MG63 (cell line): ENCODE data around the gene TMEM242. TPM values are rescaled to one million over a fixed set of nuclear protein-coding genes. Genes with fewer than 3 reads are reported as not detected.

Experiments
- DNase-seq: peaks from one replicate; pipeline ENCODE4 v3.0.0-alpha.2; 2020
- H3K27me3 ChIP-seq: fragments of 250-450 bp; sonication (Bioruptor Pico); 2 replicates; pipeline ENCODE4 v1.5.1; 2020; ENCODE audit warnings: mild to moderate bottlenecking, moderate library complexity
- H3K36me3 ChIP-seq: fragments of 250-450 bp; sonication (Bioruptor Pico); 2 replicates; pipeline ENCODE4 v1.5.1; 2020; ENCODE audit warnings: mild to moderate bottlenecking, moderate library complexity
- H3K4me3 ChIP-seq: fragments of 250-450 bp; sonication (Bioruptor Pico); 2 replicates; pipeline ENCODE4 v1.5.1; 2020; ENCODE audit warnings: mild to moderate bottlenecking, moderate library complexity
- H3K9me3 ChIP-seq: fragments of 250-450 bp; sonication (Bioruptor Pico); 2 replicates; pipeline ENCODE4 v1.5.1; 2020; ENCODE audit warnings: mild to moderate bottlenecking, moderate library complexity
- total RNA-seq: library from RNA; depleted of rRNA; stranded (reverse); fragments of >200 nt; shearing (Covaris generic); gene quantifications from 2 replicates; pipeline ENCODE4 v1.2.3, GENCODE V29; 2014; ENCODE audit warnings: low replicate concordance

Gene TMEM242
- total RNA-seq, 1 experiment from 2014 or later = 6.0 TPM

GRCh38 chr6:157283900-157284737, 39.2 kb downstream of the TMEM242 start:
- H3K4me3 ChIP-seq = no peak overlapping the region
- no peaks in the 10 kb centered on the region for H3K36me3 ChIP-seq
- no peak for DNase-seq
- no peaks in the 10 kb centered on the region for H3K9me3 ChIP-seq
- H3K27me3 ChIP-seq = no peaks in the 10 kb centered on the region

- no peaks in the 10 kb centered on the region for H3K36me3 ChIP-seq
- no peak for DNase-seq
- no peaks in the 10 kb centered on the region for H3K9me3 ChIP-seq
- H3K27me3 ChIP-seq = no peaks in the 10 kb centered on the region
- no peak overlapping the region for H3K4me3 ChIP-seq
These were observed 39.9 kb downstream of the TMEM242 start for GRCh38 chr6:157283330-157283898.

DNA sequence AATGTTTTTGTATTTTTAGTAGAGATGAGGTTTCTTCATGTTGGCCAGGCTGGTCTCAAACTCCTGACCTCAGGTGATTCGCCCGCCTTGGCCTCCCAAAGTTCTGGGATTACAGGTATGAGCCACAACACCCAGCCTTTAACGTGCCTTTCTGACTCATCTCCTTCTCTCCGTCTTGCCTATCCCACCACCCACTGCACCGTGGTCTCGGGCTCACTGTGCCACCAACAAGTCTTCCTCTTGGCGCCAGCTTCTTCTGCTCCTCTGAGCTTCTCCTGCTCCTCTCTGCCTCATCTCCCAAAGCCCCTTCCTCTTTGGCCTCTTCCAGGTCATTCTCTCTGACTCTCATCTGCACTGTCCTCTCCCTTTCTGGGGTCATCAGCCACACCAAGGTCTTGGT, 41.0 kb downstream of the TMEM242 start:
- Histone ChIP-seq H3K27me3 (no peaks in the 10 kb centered on the region), H3K36me3 (no peaks in the 10 kb centered on the region), H3K4me3 (no peak overlapping the region), H3K9me3 (no peaks in the 10 kb centered on the region)
- no peak for DNase-seq

GRCh38 chr6:157281570-157281969, 41.7 kb downstream of the TMEM242 start:
- no peaks in the 10 kb centered on the region for H3K9me3 ChIP-seq
- peak; percentile 35 for DNase-seq
- H3K27me3 ChIP-seq = no peaks in the 10 kb centered on the region
- no peaks in the 10 kb centered on the region for H3K36me3 ChIP-seq
- H3K4me3 ChIP-seq = no peak overlapping the region

- Histone ChIP-seq H3K27me3 (no peaks in the 10 kb centered on the region), H3K36me3 (no peaks in the 10 kb centered on the region), H3K4me3 (no peak overlapping the region), H3K9me3 (no peaks in the 10 kb centered on the region)
- no peak for DNase-seq
These were observed 42.4 kb downstream of the TMEM242 start for GRCh38 chr6:157280947-157281346.

DNA sequence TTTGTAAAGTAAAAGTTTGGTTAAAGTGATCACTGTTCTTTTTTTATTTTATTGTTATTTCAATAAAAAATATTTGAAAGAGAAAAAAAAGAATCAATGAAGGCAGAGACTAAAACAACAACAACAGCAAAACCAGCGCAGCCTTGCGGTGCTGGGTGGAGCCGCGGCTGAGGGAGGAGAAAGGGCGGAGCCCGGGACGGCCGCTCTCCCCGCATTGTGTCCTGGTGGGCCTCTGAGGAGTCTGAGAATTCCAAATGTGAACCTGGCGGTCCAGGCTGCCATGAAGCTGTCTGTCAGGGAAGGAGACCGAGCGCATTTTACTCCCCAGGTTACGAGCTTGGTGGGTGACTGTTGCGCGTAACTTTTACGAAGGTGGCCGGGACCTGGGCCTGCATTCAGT, 43.2 kb downstream of the TMEM242 start:
- no peak overlapping the region for H3K4me3 ChIP-seq
- no peaks in the 10 kb centered on the region for H3K9me3 ChIP-seq
- DNase-seq = no peak

DNA sequence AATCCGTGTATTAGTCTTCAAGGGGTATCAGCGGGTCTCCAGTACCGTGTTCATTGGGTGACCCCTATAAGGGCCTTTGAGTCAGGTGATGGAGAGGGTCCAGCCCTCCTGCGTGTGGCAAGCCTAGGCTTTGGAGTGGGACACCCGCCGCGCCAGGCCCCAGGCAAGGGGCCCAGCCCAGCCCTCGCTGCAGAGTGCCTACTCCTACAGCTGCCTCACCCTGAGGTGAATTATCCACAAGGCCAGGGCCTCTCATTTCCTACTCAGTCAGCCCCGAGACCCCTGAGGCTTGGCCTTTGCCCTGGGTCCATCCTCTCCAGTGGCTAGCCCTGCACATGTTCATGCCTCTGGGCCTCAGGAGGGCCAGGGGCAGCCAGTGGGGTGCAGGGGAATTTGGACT, 45.1 kb downstream of the TMEM242 start:
- DNase-seq = no peak
- Histone ChIP-seq H3K9me3 (no peaks in the 10 kb centered on the region), H3K27me3 (no peaks in the 10 kb centered on the region), H3K36me3 (no peaks in the 10 kb centered on the region), H3K4me3 (no peak overlapping the region)

More for the DNA sequence above, 43.2 kb downstream of the TMEM242 start:
- H3K36me3 ChIP-seq = no peaks in the 10 kb centered on the region
- no peaks in the 10 kb centered on the region for H3K27me3 ChIP-seq

DNA sequence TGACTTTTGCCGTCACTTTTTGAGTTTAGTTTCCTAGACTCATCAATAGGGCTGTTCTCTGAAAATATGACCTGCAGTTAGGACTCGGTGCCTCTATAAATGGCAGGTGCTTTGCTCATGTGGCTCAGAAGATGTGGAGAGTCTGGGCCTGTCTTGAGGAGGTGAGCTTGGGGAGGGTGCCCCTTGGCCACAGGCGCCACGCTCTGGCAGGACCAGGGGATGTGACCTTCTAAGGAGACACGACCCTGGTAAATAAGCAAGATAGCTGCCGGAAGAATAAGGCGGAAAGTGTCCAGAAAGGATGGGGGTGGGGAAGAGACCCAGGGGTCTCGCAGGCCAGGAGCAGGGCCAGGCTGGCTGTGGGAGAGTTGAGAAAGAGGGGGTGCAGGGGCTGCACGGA, 46.6 kb downstream of the TMEM242 start:
- H3K4me3 ChIP-seq = no peak overlapping the region

DNA sequence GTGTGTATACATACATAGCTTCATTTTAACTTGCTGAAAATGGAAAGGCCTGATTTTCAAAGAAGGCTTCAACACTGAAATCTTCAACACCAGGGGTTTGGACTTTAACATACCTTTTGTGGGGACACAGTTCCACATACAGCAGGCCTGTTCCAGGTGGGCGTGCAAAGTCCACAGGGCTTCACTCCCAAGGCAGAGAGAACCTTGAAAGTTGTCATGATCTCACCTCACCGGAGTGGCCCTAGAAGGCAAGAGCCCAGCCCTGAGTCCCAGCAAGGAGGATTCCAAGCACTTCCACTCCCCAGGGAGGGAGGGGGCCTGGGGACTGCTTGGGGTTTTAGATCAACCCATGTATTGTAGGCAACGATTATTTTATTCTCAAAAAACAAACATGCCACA, 47.2 kb downstream of the TMEM242 start:
- Histone ChIP-seq H3K27me3 (no peaks in the 10 kb centered on the region), H3K9me3 (no peaks in the 10 kb centered on the region), H3K36me3 (no peaks in the 10 kb centered on the region), H3K4me3 (no peak overlapping the region)
- DNase-seq = no peak

More for the DNA sequence above, 46.6 kb downstream of the TMEM242 start:
- H3K36me3 ChIP-seq = no peaks in the 10 kb centered on the region
- no peaks in the 10 kb centered on the region for H3K27me3 ChIP-seq
- no peak for DNase-seq
- H3K9me3 ChIP-seq = no peaks in the 10 kb centered on the region

GRCh38 chr6:157274471-157275226, 48.7 kb downstream of the TMEM242 start:
- no peaks in the 10 kb centered on the region for H3K27me3 ChIP-seq
- no peaks in the 10 kb centered on the region for H3K9me3 ChIP-seq
- H3K4me3 ChIP-seq = peak overlapping the region; percentile 55
- peak; percentile 67 for DNase-seq
- no peaks in the 10 kb centered on the region for H3K36me3 ChIP-seq

DNA sequence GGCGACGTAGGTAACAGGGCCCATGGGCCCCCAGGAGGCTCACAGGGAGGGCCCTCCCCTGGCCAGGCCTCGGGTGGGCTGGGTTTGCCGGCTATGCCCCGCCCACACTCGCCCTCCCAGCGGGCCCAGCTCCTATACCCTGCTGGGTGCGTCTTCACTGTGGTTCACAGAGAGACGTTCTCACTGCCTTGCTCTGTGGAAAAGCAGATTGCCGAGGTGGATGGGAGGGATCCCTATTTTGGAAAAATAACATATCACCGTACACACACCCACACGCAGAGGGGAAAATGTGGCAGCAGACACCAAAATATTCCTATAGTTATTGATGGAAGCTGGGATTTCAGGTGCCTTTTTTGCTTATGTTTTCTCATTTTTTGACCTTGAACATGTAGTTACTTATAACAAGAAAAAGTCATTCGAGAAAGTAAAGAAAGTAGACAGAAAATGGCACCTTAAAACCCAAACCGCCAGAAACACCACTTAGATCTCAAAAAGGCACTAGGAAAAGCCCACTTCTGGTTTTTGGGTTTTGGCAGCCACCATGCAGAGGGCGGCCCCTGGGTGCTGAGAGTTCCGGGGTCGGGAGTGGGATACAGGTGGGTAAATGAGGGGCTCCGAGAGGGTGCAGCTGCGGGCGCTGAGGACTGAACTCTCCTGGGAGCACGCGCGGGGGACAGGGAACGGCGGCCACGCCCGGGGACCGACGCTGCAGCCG, 49.4 kb downstream of the TMEM242 start:
- H3K4me3 ChIP-seq = peak overlapping the region; percentile 55
- no peaks in the 10 kb centered on the region for H3K36me3 ChIP-seq
- no peaks in the 10 kb centered on the region for H3K9me3 ChIP-seq
- peak; percentile 38 for DNase-seq
- no peaks in the 10 kb centered on the region for H3K27me3 ChIP-seq

DNA sequence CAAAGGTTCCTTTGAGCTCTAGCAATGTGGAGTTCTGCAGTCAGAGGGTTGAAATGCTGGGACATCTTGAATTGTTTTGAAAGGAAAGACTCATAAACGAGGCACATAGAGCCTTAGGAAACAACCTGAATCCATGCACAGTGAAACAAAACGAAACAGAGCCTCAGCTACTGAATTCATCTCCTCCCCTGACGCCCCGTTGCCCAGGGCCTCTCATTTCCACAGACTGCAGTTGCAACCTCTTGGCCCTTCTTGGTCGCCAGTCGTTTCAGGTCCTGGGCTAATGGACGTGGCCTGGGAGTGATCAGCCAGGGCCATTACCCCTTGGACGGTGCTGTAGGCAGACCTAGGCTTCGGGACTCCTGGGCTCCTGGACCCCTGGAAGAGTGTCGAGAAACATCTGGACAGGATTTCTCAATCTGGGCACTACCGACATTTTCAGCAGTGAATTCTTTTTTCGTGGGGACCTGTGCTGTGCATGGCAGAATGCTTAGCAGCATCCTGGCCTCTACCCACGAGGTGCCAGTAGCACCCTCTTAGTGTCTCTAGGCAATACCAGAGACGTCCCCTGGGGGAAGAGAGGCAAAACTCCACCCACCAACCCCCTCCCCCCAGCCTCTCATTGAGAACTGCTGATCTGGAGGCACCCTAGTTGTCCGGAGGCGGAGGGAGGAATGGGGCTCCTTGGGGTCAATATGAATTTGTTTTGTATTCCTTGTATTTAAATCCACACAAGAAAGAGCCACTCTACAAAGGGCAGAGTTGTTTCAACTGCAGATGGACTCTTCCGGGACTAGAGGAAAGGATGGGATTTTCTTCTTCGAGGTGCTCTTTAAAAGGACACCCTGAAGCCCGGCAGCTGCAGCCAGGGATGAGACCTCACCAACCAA, 50.2 kb downstream of the TMEM242 start:
- Histone ChIP-seq H3K9me3 (no peaks in the 10 kb centered on the region), H3K27me3 (no peaks in the 10 kb centered on the region), H3K4me3 (no peak overlapping the region), H3K36me3 (no peaks in the 10 kb centered on the region)
- no peak for DNase-seq

DNA sequence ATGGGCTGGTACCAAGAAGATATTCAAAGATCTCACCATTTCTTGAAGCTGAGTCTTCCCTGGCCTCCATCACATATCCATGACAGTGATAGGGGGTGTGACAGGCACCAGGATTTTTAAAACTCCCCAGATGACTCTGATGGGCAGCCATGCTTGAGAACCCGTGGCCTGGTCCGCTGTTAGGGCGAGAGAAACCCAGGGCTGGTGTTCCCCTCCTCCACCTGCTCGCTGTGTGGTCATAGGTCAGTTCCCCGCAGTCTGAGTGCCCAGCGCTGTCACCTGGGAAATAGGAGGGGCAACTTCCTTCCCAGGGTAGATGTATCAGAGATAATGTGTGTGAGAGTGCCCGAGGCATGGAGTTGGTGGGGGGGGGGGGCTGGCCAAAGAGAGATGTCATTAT, 50.9 kb downstream of the TMEM242 start:
- H3K4me3 ChIP-seq = no peak overlapping the region

GRCh38 chr6:157271911-157272310, 51.4 kb downstream of the TMEM242 start:
- no peak for DNase-seq
- no peaks in the 10 kb centered on the region for H3K36me3 ChIP-seq

More for the DNA sequence above, 50.9 kb downstream of the TMEM242 start:
- Histone ChIP-seq H3K9me3 (no peaks in the 10 kb centered on the region), H3K36me3 (no peaks in the 10 kb centered on the region), H3K27me3 (no peaks in the 10 kb centered on the region)
- DNase-seq = no peak

DNA sequence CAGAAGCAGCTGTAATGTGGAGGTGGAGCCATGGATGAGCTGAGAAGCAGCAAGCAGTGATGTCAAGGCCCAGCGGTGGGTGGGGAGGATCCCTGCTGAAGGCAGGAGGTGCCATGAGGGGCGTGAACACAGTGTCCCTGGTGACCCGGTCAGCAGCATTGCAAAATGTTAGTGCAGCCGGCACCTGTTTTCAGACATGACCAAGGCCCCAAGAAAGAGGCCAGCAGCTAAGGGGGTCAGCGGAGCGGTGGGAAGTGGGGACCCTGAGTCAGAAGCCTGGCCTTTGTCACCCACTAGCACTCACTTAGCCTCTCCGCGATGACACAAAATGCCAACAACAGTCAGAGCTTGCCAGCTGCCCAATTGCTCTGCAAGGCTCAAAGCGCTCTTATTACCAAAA, 51.9 kb downstream of the TMEM242 start:
- DNase-seq = no peak
- Histone ChIP-seq H3K9me3 (no peaks in the 10 kb centered on the region), H3K4me3 (no peak overlapping the region), H3K27me3 (no peaks in the 10 kb centered on the region), H3K36me3 (no peaks in the 10 kb centered on the region)

More at GRCh38 chr6:157271911-157272310, 51.4 kb downstream of the TMEM242 start:
- no peak overlapping the region for H3K4me3 ChIP-seq
- H3K27me3 ChIP-seq = no peaks in the 10 kb centered on the region
- no peaks in the 10 kb centered on the region for H3K9me3 ChIP-seq

GRCh38 chr6:157270916-157271315, 52.4 kb downstream of the TMEM242 start:
- Histone ChIP-seq H3K9me3 (no peaks in the 10 kb centered on the region), H3K4me3 (no peak overlapping the region), H3K27me3 (no peaks in the 10 kb centered on the region), H3K36me3 (no peaks in the 10 kb centered on the region)
- DNase-seq = no peak
